GM06990 (cell line): ENCODE data around the gene GZMA.
"Not testable (repeated sequence)": the region's sequence is repeated elsewhere in the genome, so short reads cannot be mapped to it uniquely, and the experiment has no call there.

Experiments used
- DNase-seq: peaks from one replicate; pipeline ENCODE4 v3.0.0-alpha.2; 2011; ENCODE audit not compliant: insufficient read length; ENCODE audit errors: extremely low read depth
- H3K27me3 ChIP-seq: replicated peaks from 2 replicates; pipeline ENCODE4 v1.6.0; 2011; ENCODE audit warnings: low read length; ENCODE audit not compliant: control insufficient read depth, insufficient read depth
- H3K36me3 ChIP-seq: 2 replicates; pipeline ENCODE4 v1.5.1; 2011; ENCODE audit warnings: low read length; ENCODE audit not compliant: control insufficient read depth, insufficient read depth
- H3K4me3 ChIP-seq: replicated peaks from 2 replicates; pipeline ENCODE4 v1.5.1; 2011; ENCODE audit warnings: low read depth, mild to moderate bottlenecking, control low read depth, low read length
- TF ChIP-seq, protein P1 (sequence below): IDR thresholded peaks from 2 replicates; pipeline ENCODE4 v1.5.1; 2011; ENCODE audit warnings: low read length, control low read depth, mild to moderate bottlenecking, inconsistent platforms; ENCODE audit not compliant: insufficient read depth, poor library complexity, severe bottlenecking

GZMA gene

GRCh38 chr5:55081541-55081940 lies 20.9 kb upstream of the GZMA start:
- TF ChIP-seq, protein P1, sequence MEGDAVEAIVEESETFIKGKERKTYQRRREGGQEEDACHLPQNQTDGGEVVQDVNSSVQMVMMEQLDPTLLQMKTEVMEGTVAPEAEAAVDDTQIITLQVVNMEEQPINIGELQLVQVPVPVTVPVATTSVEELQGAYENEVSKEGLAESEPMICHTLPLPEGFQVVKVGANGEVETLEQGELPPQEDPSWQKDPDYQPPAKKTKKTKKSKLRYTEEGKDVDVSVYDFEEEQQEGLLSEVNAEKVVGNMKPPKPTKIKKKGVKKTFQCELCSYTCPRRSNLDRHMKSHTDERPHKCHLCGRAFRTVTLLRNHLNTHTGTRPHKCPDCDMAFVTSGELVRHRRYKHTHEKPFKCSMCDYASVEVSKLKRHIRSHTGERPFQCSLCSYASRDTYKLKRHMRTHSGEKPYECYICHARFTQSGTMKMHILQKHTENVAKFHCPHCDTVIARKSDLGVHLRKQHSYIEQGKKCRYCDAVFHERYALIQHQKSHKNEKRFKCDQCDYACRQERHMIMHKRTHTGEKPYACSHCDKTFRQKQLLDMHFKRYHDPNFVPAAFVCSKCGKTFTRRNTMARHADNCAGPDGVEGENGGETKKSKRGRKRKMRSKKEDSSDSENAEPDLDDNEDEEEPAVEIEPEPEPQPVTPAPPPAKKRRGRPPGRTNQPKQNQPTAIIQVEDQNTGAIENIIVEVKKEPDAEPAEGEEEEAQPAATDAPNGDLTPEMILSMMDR = no peak
- Histone ChIP-seq H3K4me3 (no peak overlapping the region), H3K27me3 (no peaks in the 10 kb centered on the region), H3K36me3 (no peaks in the 10 kb centered on the region)
- DNase-seq = no peak

- not testable (repeated sequence) for DNase-seq, H3K4me3 ChIP-seq, H3K27me3 ChIP-seq, H3K36me3 ChIP-seq
These were observed 13.1 kb upstream of the GZMA start for GRCh38 chr5:55089301-55089700.

GRCh38 chr5:55091011-55091410 lies 11.4 kb upstream of the GZMA start:
- not testable (repeated sequence) for H3K27me3 ChIP-seq, H3K36me3 ChIP-seq, DNase-seq, H3K4me3 ChIP-seq

DNA sequence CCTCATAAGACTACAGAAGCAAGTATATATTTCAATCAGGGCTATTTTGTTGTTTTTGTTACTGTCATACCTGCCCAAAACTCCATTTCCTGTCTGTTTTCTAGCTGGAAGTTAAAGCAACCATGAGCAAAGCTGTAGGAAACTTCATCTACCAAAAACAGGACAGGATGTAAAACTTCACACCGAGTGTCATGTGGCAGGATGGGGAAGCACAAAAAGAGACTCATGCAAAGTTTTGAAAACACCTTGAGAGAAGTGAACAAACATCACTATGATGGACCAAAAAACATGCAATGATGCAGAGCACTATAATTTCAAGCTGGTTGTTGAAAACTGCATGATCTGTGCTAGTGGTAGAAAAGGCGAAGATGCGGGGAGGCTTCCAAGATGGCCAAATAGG lies 6.3 kb upstream of the GZMA start:
- no peak for DNase-seq
- no peak overlapping the region for H3K4me3 ChIP-seq
- TF ChIP-seq, protein P1 = no peak
- H3K27me3 ChIP-seq = no peaks in the 10 kb centered on the region; the same call in 1 of the 2 replicates
- H3K36me3 ChIP-seq = no peaks in the 10 kb centered on the region

DNA sequence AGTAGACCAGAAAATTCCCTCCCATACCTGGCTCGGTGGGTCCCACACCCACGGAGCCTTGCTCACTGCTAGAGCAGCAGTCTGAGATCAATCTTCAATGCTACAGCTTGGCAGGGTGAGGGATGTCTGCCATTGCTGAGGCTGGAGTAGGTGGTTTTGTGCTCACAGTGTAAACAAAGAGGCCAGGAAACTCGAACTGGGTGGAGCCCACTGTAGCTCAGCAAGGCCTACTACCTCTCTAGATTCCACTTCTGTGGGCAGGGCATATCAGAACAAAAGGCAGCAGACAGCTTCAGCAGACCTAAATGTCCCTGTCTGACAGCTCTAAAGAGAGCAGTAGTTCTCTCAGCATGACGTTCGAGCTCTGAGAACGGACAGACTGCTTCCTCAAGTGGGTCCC lies 5.6 kb upstream of the GZMA start:
- DNase-seq = no peak
- TF ChIP-seq, protein P1 = no peak
- no peak overlapping the region for H3K4me3 ChIP-seq

DNA sequence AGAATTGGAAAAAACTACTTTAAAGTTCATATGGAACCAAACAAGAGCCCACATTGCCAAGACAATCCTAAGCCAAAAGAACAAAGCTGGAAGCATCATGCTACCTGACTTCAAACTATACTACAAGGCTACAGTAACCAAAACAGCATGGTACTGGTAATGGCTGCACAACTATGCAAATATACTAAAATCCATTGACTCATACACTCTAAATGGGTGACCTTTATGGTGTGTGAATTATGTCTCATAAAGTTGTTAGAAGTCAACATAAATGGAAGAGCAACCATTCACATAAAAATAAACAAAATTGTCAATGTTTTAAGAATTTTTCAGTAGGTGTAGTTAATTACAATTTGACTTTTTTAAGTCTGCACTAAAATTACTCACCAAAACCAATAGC lies 1.3 kb upstream of the GZMA start:
- DNase-seq, H3K27me3 ChIP-seq, H3K36me3 ChIP-seq, H3K4me3 ChIP-seq: not testable (repeated sequence)

More for the DNA sequence above, 5.6 kb upstream of the GZMA start:
- no peaks in the 10 kb centered on the region; the same call in 1 of the 2 replicates for H3K27me3 ChIP-seq
- H3K36me3 ChIP-seq = no peaks in the 10 kb centered on the region

DNA sequence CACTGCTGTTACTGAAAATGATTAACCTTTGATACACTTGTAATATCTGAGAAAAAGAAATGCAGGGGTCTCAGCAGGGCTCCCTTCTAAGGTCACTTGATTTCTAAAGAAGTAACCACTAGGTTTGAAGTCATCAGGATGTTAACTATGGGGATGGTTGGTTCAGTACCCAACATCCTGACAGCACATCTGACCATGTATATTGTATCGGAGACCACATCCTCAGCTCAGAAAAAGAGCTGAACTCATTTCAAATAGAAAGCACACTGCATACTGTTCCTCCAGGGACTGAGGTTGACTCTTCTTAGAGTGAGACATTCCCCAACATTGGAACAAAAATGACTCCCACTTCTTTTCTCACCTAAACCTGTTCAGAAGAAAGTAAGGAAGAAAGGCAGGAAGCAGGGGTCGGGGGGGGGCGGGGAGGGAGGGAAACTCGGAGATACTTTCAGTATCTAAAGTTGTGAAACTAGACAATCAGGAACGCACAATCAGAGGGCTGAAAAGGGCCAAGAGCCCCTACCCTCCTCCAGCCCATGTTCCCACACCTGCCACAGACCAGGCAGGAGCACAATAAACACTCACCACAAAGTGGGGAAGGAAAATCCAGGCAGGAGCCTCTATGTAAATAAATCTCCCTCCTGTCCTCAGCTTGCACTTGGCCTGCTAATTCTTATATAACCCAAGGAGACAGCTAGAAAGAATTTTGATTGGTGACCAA lies 730 bp upstream of the GZMA start:
- Histone ChIP-seq H3K36me3 (no peaks in the 10 kb centered on the region), H3K27me3 (no peaks in the 10 kb centered on the region; the same call in none of the 2 replicates), H3K4me3 (no peak overlapping the region)
- no peak for DNase-seq
- TF ChIP-seq, protein P1 = no peak
